IPS-NIHi11 (cell line): ENCODE measurements around the gene RET.

Experiments
- DNase-seq: peaks from one replicate; pipeline ENCODE4 v3.0.0; 2012; ENCODE audit warnings: mixed read lengths, low spot score

The RET gene

GRCh38 chr10:43062402-43063160 lies 14.3 kb upstream of the RET start:
- no peak for DNase-seq

- DNase-seq = peak; percentile 44
Observed at GRCh38 chr10:43064331-43065075, 12.4 kb upstream of the RET start.

GRCh38 chr10:43065234-43065633 lies 11.6 kb upstream of the RET start:
- no peak for DNase-seq

- DNase-seq = no peak
Observed at GRCh38 chr10:43065761-43066160, 11.1 kb upstream of the RET start.

GRCh38 chr10:43066481-43066880 lies 10.4 kb upstream of the RET start:
- no peak for DNase-seq

GRCh38 chr10:43067391-43068135 lies 9.3 kb upstream of the RET start:
- DNase-seq = no peak

GRCh38 chr10:43068136-43068395 lies 8.8 kb upstream of the RET start:
- DNase-seq = no peak

- no peak for DNase-seq
Observed at GRCh38 chr10:43068471-43069210, 8.2 kb upstream of the RET start.

- no peak for DNase-seq
Observed at GRCh38 chr10:43069211-43069515, 7.7 kb upstream of the RET start.

GRCh38 chr10:43069579-43069978 lies 7.3 kb upstream of the RET start:
- DNase-seq = no peak

GRCh38 chr10:43070121-43071085 lies 6.5 kb upstream of the RET start:
- no peak for DNase-seq

- no peak for DNase-seq
Observed at GRCh38 chr10:43071865-43072650, 4.8 kb upstream of the RET start.

GRCh38 chr10:43073191-43073590 lies 3.7 kb upstream of the RET start:
- no peak for DNase-seq

GRCh38 chr10:43073721-43074120 lies 3.1 kb upstream of the RET start:
- no peak for DNase-seq

GRCh38 chr10:43074409-43074808 lies 2.5 kb upstream of the RET start:
- no peak for DNase-seq

GRCh38 chr10:43074827-43075611 lies 1.9 kb upstream of the RET start:
- no peak for DNase-seq

GRCh38 chr10:43075612-43076003 lies 1.3 kb upstream of the RET start:
- DNase-seq = peak; percentile 72

- DNase-seq = peak; percentile 73
Observed at GRCh38 chr10:43076311-43076875, 476 bp upstream of the RET start.

GRCh38 chr10:43077421-43078171 lies 727 bp downstream of the RET start:
- DNase-seq = peak; percentile 55
